A549 (cell line): ENCODE measurements around the gene UBE2O. TPM values are rescaled to one million over a fixed set of nuclear protein-coding genes. Genes with fewer than 3 reads are reported as not detected.

ENCODE experiments used
- ATAC-seq, 2 experiments: fragments of 200-7000 bp in 1 of 2; fragments of >200 bp in 1 of 2; cut with Nextera tagmentation in 1 of 2; cut with Tn5 transposase in 1 of 2; 3 replicates each; pipeline versions ENCODE4 v1.8.0 to v1.9.1; 2018 to 2020; ENCODE audit warnings: mild to moderate bottlenecking in 1 of 2, moderate library complexity in 1 of 2
- CTCF ChIA-PET: fragments of 300-600 bp; sonication (Branson Sonifier 250); formaldehyde crosslinking; extraction: SDS; loops from one replicate; lab custom pipeline; 2021; ENCODE audit warnings: antibody characterized with exemption, inconsistent platforms; lab: Yijun Ruan, JAX
- POLR2A ChIA-PET: fragments of 350-600 bp; formaldehyde crosslinking; extraction: SDS; loops from one replicate; lab custom pipeline; 2021; ENCODE audit warnings: antibody characterized with exemption, inconsistent platforms; lab: Yijun Ruan, JAX
- DNase-seq, 2 experiments: peaks; one replicate each; pipeline versions ENCODE4 v3.0.0 to v3.0.0-alpha.2; 2011 to 2016; ENCODE audit warnings: low read depth in 1 of 2, low spot score in 1 of 2
- FAIRE-seq: peaks from 2 replicates; lab custom pipeline; 2011; peaks lifted over from hg19 to GRCh38; lab: Jason Lieb, UNC
- H3K27ac ChIP-seq, 2 experiments: fragments of >200 bp; sonication (Bioruptor Twin); formaldehyde crosslinking; 3 replicates each; pipeline ENCODE4 v1.5.1; 2016 to 2017
- H3K4me1 ChIP-seq: fragments of >200 bp; sonication (Bioruptor Twin); formaldehyde crosslinking; 3 replicates; pipeline ENCODE4 v1.6.1; 2016
- H3K4me2 ChIP-seq: fragments of >200 bp; sonication (Bioruptor Twin); formaldehyde crosslinking; 3 replicates; pipeline ENCODE4 v1.6.1; 2016
- H3K4me3 ChIP-seq: fragments of >200 bp; sonication (Bioruptor Twin); formaldehyde crosslinking; 3 replicates; pipeline ENCODE4 v1.5.1; 2016
- H3K9me3 ChIP-seq: fragments of >200 bp; sonication (Bioruptor Twin); formaldehyde crosslinking; 3 replicates; pipeline ENCODE4 v1.6.1; 2016
- CBX8 ChIP-seq: fragments of 200-600 bp; sonication (generic); IDR thresholded peaks from 2 replicates; pipeline ENCODE4 v1.6.1; 2016
- EHF ChIP-seq: fragments of 250-450 bp; sonication (Bioruptor Pico); IDR thresholded peaks from 2 replicates; pipeline ENCODE4 v1.5.0; 2020; ENCODE audit warnings: mild to moderate bottlenecking
- ESRRA ChIP-seq: fragments of 150-350 bp; IDR thresholded peaks from 2 replicates; pipeline ENCODE4 v1.6.1; 2014; ENCODE audit warnings: mild to moderate bottlenecking, low read length, borderline replicate concordance
- FOSB ChIP-seq: fragments of 250-450 bp; sonication (Bioruptor Pico); IDR thresholded peaks from 2 replicates; pipeline ENCODE4 v1.5.0; 2020; ENCODE audit warnings: mild to moderate bottlenecking, moderate library complexity
- FOXS1 ChIP-seq: fragments of 250-450 bp; sonication (Bioruptor Pico); IDR thresholded peaks from 2 replicates; pipeline ENCODE4 v1.5.0; 2020; ENCODE audit warnings: mild to moderate bottlenecking, moderate library complexity
- HEYL ChIP-seq: fragments of 250-450 bp; sonication (Bioruptor Pico); IDR thresholded peaks from 2 replicates; pipeline ENCODE4 v1.8.0; 2021; ENCODE audit warnings: mild to moderate bottlenecking, moderate library complexity
- HOXB13 ChIP-seq: fragments of 250-450 bp; sonication (Bioruptor Pico); IDR thresholded peaks from 2 replicates; pipeline ENCODE4 v1.5.0; 2020; ENCODE audit warnings: low read depth, mild to moderate bottlenecking, moderate library complexity
- JUNB ChIP-seq: fragments of >200 bp; sonication (Bioruptor Twin); formaldehyde crosslinking; IDR thresholded peaks from 2 replicates; pipeline ENCODE4 v1.6.1; 2016
- KDM1A ChIP-seq: fragments of 200-600 bp; sonication (generic); IDR thresholded peaks from 2 replicates; pipeline ENCODE4 v1.6.1; 2016; ENCODE audit warnings: low read depth, mild to moderate bottlenecking
- KDM5A ChIP-seq: fragments of 200-600 bp; sonication (generic); IDR thresholded peaks from 2 replicates; pipeline ENCODE4 v1.6.1; 2016; ENCODE audit warnings: antibody characterized with exemption, mild to moderate bottlenecking
- MAFK ChIP-seq: fragments of 450-650 bp; IDR thresholded peaks from 2 replicates; pipeline ENCODE4 v1.6.1; 2014; ENCODE audit not compliant: partially characterized antibody
- MYC ChIP-seq: IDR thresholded peaks from 2 replicates; pipeline ENCODE4 v1.6.1; 2012; ENCODE audit warnings: mild to moderate bottlenecking, inconsistent platforms, low read length, improper control_type of control experiment, borderline replicate concordance
- NFE2L2 ChIP-seq: fragments of 150-350 bp; conservative IDR thresholded peaks from 2 replicates; pipeline ENCODE4 v1.6.1; 2014; ENCODE audit warnings: low read length
- NPAS2 ChIP-seq: fragments of 250-450 bp; sonication (Bioruptor Pico); IDR thresholded peaks from 2 replicates; pipeline ENCODE4 v1.8.0; 2022; ENCODE audit warnings: mild to moderate bottlenecking, moderate library complexity, borderline replicate concordance
- PHF8 ChIP-seq: fragments of 200-600 bp; sonication (generic); IDR thresholded peaks from 2 replicates; pipeline ENCODE4 v1.6.1; 2016; ENCODE audit warnings: low read depth, mild to moderate bottlenecking, antibody characterized with exemption, moderate library complexity, borderline replicate concordance
- POLR2A ChIP-seq: IDR thresholded peaks from 2 replicates; pipeline ENCODE4 v1.6.1; 2012; ENCODE audit warnings: mild to moderate bottlenecking, low read length
- RFX5 ChIP-seq: fragments of 450-650 bp; IDR thresholded peaks from 2 replicates; pipeline ENCODE4 v1.7.1; 2014; ENCODE audit warnings: antibody characterized with exemption, mild to moderate bottlenecking, moderate library complexity
- SREBF2 ChIP-seq: fragments of 450-650 bp; IDR thresholded peaks from 2 replicates; pipeline ENCODE4 v1.6.1; 2014; ENCODE audit warnings: mild to moderate bottlenecking, moderate library complexity
- ZSCAN20 ChIP-seq: fragments of 250-450 bp; sonication (Bioruptor Pico); IDR thresholded peaks from 2 replicates; pipeline ENCODE4 v1.8.0; 2022; ENCODE audit warnings: mild to moderate bottlenecking, moderate library complexity
- WGBS: methylation state at CpG from one replicate; pipeline ENCODE4 v1.1.6; 2017; ENCODE audit errors: missing lambda C conversion rate; 5-methylcytosine and 5-hydroxymethylcytosine counted together
- polyA plus RNA-seq, 4 experiments: library from polyadenylated mRNA; depleted of rRNA in 3 of 4; stranded (reverse); fragments of >200 nt; fragmentation: RNase III in 1 of 4; extraction: RNeasy Plus Mini Kit Qiagen cat#74134 plus additional on column Dnase treatment in 1 of 4; gene quantifications; 2 replicates in 3 of 4; 3 replicates in 1 of 4; pipeline ENCODE4 v1.2.3, GENCODE V29; 2011 to 2017
- TF ChIP-seq, protein P1 (sequence below): fragments of >200 bp; sonication (Bioruptor Twin); formaldehyde crosslinking; IDR thresholded peaks from 3 replicates; pipeline ENCODE4 v1.5.1; 2016
- TF ChIP-seq, protein P2 (sequence below): fragments of >200 bp; sonication (Bioruptor Twin); formaldehyde crosslinking; IDR thresholded peaks from 2 replicates; pipeline ENCODE4 v1.6.1; 2016
- TF ChIP-seq, protein P3 (sequence below): fragments of 250-450 bp; sonication (Bioruptor Pico); IDR thresholded peaks from 2 replicates; pipeline ENCODE4 v1.5.0; 2021; ENCODE audit warnings: mild to moderate bottlenecking, moderate library complexity, borderline replicate concordance
- TF ChIP-seq, protein P4 (sequence below): fragments of 250-450 bp; sonication (Bioruptor Pico); IDR thresholded peaks from 2 replicates; pipeline ENCODE4 v1.5.0; 2020; ENCODE audit warnings: low read depth, mild to moderate bottlenecking, moderate library complexity
- TF ChIP-seq, protein P5 (sequence below): fragments of 150-350 bp; IDR thresholded peaks from 2 replicates; pipeline ENCODE4 v1.6.1; 2014; ENCODE audit warnings: low read depth, mild to moderate bottlenecking, low read length
- TF ChIP-seq, protein P6 (sequence below): IDR thresholded peaks from 2 replicates; pipeline ENCODE4 v1.6.1; 2012; ENCODE audit warnings: low read depth, borderline replicate concordance

Gene UBE2O
- polyA plus RNA-seq, 2 of the 4 experiments (the other 2 are of a cell fraction): 22.0 to 25.7 TPM

DNA sequence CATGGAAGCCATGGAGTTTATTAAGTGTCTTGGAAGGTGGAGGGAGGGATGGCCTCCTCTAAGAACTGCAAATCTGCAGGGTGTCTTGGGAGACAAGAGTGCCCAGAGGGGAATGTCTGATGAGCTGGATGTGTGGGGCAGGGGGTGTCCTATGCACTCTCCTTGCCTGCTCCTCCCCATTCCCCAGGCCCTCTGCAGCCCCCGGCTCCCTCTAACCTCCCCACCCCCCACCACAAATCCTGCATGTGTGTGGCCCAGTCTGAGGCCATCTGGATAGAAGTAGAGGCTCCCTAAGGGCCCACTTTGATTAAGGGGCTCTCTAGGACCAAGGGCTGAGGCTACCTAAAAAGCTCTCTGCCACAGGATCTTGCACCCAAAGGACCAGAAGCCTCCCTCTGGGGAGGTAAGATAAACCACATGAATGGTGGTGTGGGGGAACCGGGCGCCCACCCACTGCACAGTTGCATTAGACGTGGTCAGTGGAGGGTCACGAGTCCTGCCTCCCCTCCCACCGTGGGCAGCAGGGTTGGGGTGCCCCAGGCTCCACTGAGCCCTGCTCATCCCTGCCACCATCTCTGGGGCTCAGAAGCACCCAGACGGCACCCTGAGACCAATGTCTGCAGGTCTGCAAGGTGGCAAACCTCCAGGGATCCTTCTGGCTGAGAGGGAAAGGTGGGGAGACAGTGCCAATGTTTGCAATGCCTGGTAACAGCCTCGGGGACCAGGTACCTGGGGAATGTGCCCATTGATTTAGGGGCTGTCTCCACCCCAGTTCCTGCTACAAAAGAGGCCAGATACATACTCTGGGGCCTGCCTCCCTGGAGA is 15.1 kb upstream of the UBE2O start:
- 72% methylated on average over 8 of the region's 8 CpGs for WGBS
- no peak for FAIRE-seq
- POLR2A ChIA-PET: no interaction called here
- TF ChIP-seq KDM5A (no peak), PHF8 (no peak), CBX8 (no peak), HEYL (CRISPR knock-in tag) (no peak), SREBF2 (no peak), MYC (no peak), FOXS1 (CRISPR knock-in tag) (no peak)
- TF ChIP-seq, protein P1, sequence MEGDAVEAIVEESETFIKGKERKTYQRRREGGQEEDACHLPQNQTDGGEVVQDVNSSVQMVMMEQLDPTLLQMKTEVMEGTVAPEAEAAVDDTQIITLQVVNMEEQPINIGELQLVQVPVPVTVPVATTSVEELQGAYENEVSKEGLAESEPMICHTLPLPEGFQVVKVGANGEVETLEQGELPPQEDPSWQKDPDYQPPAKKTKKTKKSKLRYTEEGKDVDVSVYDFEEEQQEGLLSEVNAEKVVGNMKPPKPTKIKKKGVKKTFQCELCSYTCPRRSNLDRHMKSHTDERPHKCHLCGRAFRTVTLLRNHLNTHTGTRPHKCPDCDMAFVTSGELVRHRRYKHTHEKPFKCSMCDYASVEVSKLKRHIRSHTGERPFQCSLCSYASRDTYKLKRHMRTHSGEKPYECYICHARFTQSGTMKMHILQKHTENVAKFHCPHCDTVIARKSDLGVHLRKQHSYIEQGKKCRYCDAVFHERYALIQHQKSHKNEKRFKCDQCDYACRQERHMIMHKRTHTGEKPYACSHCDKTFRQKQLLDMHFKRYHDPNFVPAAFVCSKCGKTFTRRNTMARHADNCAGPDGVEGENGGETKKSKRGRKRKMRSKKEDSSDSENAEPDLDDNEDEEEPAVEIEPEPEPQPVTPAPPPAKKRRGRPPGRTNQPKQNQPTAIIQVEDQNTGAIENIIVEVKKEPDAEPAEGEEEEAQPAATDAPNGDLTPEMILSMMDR: no peak
- TF ChIP-seq, all 56 proteins: peak for 0
- DNase-seq: no peak
- Histone ChIP-seq H3K9me3 (no peaks in the 10 kb centered on the region), H3K4me2 (no peak overlapping the region), H3K4me1 (no peaks in the 10 kb centered on the region), H3K27ac (no peak overlapping the region), H3K4me3 (no peak overlapping the region)
- no peak for ATAC-seq
- CTCF ChIA-PET: interaction anchor here (0.5 to 64.5 kb wide), 14 partner anchors 5 to 1935 kb away, joined by 3 to 1994 read pairs (median 4); partner anchors contain the start of genes AANAT, RHBDF2 and UBE2O

DNA sequence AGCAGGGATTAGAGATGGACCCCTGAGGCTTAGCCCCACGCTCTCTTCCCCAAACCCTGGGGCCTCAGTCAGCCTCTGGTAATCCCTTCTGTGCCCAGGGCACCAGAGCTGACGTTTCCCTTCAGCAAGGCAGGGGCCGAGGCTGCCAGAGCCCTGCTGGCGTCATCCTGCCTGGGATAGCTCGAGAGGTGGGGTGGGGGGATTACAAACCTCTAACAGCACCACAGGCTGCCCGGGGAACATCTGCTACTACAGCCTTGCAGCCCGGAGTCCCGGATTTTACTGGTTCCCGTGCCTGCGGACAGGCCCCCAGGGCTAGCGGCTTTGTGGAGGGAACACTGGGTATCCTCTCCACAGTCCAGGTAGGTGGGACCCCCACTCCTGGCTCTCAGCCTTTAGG is 14.4 kb upstream of the UBE2O start, which contains the start of gene AANAT:
Gene AANAT, plus strand, starts transcription at position 238 of the 400 bp plus-strand sequence. CDS start 1,144 bp downstream, outside the sequence.
- WGBS: 91% methylated on average over 9 of the region's 11 CpGs
- ChIA-PET POLR2A (no interaction called here), CTCF (interaction anchor here (0.6 to 64.5 kb wide), 14 partner anchors 5 to 1936 kb away, joined by 3 to 1994 read pairs (median 4); partner anchors contain the start of genes AANAT, RHBDF2 and UBE2O)
- no peaks in the 10 kb centered on the region for H3K4me1 ChIP-seq
- ATAC-seq (no peak), DNase-seq (no peak), FAIRE-seq (no peak)
- H3K27ac ChIP-seq: no peak within 1 kb of the TSS
- no peak within 1 kb of the TSS for H3K4me2 ChIP-seq
- no peak within 1 kb of the TSS for H3K4me3 ChIP-seq
- H3K9me3 ChIP-seq: no peaks in the 10 kb centered on the region
- TF ChIP-seq, protein P2, sequence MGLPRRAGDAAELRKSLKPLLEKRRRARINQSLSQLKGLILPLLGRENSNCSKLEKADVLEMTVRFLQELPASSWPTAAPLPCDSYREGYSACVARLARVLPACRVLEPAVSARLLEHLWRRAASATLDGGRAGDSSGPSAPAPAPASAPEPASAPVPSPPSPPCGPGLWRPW: no peak
- TF ChIP-seq HOXB13 (no peak), ESRRA (no peak), NFE2L2 (no peak), JUNB (no peak), KDM1A (no peak), NPAS2 (CRISPR knock-in tag) (no peak), POLR2A (no peak), RFX5 (no peak), EHF (no peak), FOSB (CRISPR knock-in tag) (no peak), MAFK (no peak), FOXS1 (CRISPR knock-in tag) (no peak), ZSCAN20 (no peak), KDM5A (no peak)
- TF ChIP-seq, protein P3, sequence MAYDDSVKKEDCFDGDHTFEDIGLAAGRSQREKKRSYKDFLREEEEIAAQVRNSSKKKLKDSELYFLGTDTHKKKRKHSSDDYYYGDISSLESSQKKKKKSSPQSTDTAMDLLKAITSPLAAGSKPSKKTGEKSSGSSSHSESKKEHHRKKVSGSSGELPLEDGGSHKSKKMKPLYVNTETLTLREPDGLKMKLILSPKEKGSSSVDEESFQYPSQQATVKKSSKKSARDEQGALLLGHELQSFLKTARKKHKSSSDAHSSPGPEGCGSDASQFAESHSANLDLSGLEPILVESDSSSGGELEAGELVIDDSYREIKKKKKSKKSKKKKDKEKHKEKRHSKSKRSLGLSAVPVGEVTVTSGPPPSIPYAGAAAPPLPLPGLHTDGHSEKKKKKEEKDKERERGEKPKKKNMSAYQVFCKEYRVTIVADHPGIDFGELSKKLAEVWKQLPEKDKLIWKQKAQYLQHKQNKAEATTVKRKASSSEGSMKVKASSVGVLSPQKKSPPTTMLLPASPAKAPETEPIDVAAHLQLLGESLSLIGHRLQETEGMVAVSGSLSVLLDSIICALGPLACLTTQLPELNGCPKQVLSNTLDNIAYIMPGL (CRISPR knock-in tag): no peak
- TF ChIP-seq, protein P4, sequence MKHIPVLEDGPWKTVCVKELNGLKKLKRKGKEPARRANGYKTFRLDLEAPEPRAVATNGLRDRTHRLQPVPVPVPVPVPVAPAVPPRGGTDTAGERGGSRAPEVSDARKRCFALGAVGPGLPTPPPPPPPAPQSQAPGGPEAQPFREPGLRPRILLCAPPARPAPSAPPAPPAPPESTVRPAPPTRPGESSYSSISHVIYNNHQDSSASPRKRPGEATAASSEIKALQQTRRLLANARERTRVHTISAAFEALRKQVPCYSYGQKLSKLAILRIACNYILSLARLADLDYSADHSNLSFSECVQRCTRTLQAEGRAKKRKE: no peak
- TF ChIP-seq, protein P5, sequence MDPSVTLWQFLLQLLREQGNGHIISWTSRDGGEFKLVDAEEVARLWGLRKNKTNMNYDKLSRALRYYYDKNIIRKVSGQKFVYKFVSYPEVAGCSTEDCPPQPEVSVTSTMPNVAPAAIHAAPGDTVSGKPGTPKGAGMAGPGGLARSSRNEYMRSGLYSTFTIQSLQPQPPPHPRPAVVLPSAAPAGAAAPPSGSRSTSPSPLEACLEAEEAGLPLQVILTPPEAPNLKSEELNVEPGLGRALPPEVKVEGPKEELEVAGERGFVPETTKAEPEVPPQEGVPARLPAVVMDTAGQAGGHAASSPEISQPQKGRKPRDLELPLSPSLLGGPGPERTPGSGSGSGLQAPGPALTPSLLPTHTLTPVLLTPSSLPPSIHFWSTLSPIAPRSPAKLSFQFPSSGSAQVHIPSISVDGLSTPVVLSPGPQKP: no peak
- TF ChIP-seq, protein P6, sequence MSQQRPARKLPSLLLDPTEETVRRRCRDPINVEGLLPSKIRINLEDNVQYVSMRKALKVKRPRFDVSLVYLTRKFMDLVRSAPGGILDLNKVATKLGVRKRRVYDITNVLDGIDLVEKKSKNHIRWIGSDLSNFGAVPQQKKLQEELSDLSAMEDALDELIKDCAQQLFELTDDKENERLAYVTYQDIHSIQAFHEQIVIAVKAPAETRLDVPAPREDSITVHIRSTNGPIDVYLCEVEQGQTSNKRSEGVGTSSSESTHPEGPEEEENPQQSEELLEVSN: no peak
